ENCODE data around the gene RALA.

RALA gene

GRCh38 chr7:39623047-39623731, at the start of gene RALA:
TSS of gene RALA (plus strand) at chr7:39623572. CDS start at chr7:39686668, 63,096 bp downstream.
- DNase-seq (ENCODE audit: low read depth in 3 of 3, low spot score in 1 of 3) = peak; percentile 66 to 85 (median 75)

GRCh38 chr7:39574673-39575349, 48.6 kb upstream of the RALA start:
- no peak for DNase-seq (ENCODE audit: low read depth in 3 of 3, low spot score in 1 of 3)

DNA sequence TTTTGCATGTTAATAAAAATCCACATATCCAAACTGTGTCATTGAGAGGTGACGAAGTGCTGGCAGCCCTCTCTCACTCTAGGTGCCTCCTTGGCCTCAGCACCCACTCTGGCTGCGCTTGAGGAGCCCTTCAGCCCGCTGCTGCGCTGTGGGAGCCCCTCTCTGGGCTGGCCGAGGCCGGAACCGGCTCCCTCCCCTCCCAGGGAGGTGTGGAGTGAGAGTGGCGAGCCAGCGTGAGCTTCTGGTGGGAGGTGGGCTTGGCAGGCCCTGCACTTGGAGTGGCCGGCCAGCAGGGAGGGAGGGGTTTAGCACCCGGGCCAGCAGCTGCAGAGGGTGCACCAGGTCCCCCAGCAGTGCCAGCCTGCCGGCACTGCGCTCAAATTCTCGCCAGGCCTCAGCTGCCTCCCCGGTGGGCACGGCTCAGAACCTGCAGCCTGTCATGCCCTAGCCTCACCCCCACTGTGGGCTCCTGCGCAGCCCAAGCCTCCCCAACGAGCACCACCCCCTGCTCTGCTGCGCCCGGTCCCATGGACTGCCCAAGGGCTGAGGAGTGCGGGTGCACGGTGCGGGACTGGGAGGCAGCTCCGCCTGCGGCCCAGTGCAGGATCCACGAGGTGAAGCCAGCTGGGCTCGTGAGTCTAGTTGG, 46.0 kb upstream of the RALA start:
- DNase-seq (ENCODE audit: low read depth in 3 of 3, low spot score in 1 of 3) = no peak

DNA sequence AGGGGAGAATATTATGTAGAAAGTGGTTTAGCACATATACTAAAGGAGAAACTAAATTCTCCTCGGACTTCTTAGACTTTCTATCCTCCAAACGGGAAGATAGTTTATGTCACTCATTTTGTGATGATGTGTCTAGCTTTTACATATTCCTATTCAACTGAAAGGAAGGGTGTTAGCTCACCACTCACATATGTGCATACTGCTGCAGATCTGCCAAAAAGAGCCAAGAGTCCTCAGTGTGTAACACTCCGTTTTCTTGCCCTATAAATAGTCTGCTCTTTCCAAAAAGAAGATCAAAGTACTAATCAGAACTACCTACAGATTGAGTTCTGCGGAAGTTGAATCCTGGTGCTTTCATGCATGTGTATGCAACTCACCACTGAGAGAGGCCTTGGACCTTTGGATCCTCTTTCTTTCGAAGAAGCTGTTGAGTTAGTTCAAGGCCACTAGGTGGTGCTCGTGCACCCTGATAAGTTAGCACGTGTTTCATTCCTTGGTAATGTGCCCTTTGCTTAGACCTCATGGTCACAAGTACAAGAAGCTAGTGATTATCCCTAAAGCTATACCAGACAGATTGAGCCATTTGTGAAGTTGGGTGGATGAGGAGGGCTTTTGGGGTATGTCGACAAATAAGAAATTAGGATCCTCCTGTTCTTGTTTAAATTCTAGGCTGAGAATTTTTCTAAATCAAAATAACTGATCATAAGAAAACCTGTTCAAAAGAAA, 43.1 kb upstream of the RALA start:
- DNase-seq (ENCODE audit: low read depth in 3 of 3, low spot score in 1 of 3) = peak; percentile 46 to 64 (median 56)

DNA sequence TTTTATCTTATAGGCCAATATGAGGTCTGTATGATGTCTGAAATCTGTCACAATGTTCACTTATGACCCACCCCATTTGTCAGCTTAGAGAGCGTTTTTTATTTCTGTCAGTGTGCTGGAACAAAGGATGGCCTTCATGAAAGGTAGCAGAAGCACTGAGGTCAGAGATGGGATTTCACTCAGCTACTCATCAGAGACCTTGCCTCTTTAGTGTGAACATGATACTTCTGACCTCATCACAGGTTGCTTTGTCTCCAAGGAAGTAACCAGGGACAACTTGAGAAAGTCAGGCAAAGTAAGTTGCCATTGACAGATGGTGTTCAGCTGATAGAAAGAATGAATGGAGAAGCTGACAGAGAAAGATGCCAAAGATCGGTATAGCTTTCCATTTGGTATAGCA, 40.8 kb upstream of the RALA start:
- DNase-seq (ENCODE audit: low read depth in 3 of 3, low spot score in 1 of 3) = no peak

GRCh38 chr7:39583539-39583938, 39.8 kb upstream of the RALA start:
- no peak for DNase-seq (ENCODE audit: low read depth in 3 of 3, low spot score in 1 of 3)

DNA sequence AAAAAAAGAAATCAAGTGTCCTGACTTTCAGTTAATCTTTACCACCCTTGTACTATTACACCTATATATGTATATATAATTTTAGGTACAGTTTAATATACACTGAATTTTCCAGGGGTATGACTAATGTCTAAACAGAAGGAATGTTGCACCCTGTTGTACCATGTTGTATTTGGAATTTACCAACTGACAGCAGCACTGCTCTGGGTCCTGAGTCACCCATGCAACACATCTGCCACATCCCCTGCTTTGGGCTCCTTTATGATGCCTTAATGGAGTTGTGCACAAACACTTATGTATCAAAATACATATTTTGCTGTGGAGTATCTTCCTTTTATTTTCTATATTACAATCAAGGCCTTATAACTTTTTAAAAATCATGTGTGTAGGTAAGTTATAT, 36.0 kb upstream of the RALA start:
- no peak for DNase-seq (ENCODE audit: low read depth in 3 of 3, low spot score in 1 of 3)

- no peak for DNase-seq (ENCODE audit: low read depth in 3 of 3, low spot score in 1 of 3)
Observed at GRCh38 chr7:39588416-39588815, 35.0 kb upstream of the RALA start.

DNA sequence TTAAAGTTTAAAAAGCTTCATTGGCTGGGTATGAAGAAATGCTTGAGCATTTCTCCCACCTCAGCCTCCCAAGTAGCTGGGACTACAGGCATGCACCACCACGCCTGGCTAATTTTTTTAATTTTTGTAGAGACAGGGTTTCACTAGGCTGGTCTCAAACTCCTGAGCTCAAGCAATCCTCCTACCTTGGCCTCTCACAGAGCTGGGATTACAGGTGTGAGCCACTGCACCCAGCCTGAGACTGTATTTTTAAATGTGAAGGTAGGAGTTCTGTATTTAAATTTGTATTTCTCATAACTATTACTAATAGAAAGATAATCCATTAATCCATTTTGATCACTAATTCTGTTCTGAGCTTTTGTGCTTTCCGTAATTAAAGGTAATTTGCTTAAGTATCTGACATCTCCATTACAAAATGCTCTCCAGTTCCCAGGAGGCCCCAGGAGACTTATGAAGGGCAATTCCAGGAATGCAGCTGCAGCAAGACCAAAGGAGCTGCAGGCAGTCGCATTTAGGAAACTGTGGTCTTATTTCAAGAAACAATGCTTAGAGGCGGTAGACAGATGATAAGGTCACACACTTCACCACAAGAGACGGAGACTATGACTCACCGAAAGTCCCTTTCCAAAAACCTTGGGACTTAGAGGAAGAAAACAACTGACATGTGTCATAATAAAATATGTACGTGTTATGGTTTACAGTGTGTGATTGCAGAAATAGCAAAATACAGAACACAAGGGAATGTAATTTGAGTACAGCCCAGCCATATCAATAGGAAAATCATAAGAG, 33.9 kb upstream of the RALA start:
- DNase-seq (ENCODE audit: low read depth in 3 of 3, low spot score in 1 of 3) = peak in 2 of 3 donors; percentile 16 to 42

DNA sequence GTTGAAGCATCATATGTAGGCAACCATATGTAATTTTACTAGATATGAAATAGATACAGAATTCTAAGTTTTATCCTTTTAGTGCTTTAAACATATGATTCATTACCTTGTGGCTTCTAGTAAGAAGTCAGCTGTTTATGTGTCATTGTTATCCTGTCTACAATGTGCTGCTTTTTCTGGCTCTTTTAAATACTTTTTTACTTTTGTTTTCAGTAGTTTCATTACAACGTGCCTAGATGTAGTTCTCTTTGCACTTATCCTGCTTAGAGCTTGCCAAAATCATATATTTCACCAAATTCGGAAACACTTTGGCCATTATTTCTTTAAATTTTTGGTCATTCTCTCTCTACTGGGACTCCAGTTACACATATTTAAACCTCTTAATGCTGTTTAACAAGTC, 30.8 kb upstream of the RALA start:
- no peak for DNase-seq (ENCODE audit: low read depth in 3 of 3, low spot score in 1 of 3)

GRCh38 chr7:39594988-39595620, 28.3 kb upstream of the RALA start:
- DNase-seq (ENCODE audit: low read depth in 3 of 3, low spot score in 1 of 3) = no peak

DNA sequence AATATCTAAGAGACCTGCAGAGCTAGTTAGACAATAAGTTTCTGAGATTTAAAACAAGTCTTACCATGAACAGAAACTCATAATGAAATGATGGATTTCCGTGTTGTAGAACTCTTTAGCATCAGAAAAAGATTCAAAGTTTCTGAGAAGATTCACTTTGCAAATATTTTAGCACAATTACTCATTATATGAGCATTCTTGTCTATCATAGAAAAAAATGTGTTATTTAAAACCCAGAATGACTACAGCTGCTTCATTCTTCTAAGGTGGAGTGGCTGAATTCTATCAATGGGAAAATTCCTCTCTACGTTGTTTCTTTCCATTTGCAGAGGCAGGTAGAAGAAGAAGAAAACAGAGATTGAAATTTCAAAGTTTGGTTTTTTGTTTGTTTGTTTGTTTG, 21.0 kb upstream of the RALA start:
- no peak for DNase-seq (ENCODE audit: low read depth in 3 of 3, low spot score in 1 of 3)

DNA sequence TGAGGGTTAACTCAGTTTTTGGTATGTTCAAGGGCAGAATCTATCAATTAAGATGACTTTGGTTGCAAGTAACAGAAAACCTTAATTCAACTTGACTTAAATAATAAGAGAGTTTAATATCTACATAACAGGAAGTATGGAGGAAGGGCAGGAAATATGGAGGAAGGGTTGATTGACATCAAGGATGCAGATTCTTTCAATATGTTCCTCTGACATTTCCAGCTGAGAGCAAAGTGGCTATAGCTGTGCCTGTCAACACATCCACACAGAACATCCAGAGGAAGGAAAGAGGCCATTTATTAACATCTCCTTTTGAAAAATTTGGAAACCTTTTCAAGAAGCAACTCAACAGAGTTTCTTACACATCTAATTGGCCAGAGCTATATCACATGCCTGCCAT, 19.4 kb upstream of the RALA start:
- DNase-seq (ENCODE audit: low read depth in 3 of 3, low spot score in 1 of 3) = no peak

DNA sequence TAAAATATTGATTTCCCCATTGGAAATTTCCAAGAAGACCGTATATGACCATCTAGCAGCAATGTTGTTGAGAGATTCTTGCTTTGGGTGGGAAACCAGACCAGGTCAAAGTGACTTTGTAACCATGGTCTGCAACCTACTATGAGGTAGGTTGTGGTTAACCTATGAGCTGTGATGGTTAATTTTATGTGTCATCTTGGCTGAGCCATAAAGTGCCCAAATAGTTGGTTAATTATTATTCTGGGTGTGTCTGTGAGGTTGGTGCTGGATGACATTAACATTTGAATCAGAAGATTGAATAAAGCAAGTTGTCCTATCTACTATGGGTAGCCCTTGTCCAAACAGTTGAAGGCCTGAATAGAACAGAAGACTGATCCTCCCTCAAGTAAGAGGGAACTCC, 18.3 kb upstream of the RALA start:
- DNase-seq (ENCODE audit: low read depth in 3 of 3, low spot score in 1 of 3) = no peak

DNA sequence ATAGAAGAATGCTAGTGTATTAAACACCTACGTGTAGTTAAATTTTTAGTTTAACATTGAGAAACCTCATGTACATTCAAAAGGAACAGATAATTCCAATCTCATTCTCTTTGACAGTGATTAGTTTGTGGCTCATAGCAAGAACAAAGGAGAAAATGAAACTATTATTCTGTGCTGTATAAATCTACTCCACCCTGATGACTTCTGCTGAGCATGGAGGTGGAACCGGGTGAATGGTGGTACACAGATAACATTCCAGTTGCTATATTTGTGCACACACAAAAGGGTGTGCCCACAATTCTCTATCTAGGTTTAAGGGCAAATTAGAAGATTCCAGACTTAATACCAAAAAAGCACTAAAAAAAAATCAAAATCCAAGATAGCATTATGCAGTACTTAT, 17.0 kb upstream of the RALA start:
- DNase-seq (ENCODE audit: low read depth in 3 of 3, low spot score in 1 of 3) = no peak

DNA sequence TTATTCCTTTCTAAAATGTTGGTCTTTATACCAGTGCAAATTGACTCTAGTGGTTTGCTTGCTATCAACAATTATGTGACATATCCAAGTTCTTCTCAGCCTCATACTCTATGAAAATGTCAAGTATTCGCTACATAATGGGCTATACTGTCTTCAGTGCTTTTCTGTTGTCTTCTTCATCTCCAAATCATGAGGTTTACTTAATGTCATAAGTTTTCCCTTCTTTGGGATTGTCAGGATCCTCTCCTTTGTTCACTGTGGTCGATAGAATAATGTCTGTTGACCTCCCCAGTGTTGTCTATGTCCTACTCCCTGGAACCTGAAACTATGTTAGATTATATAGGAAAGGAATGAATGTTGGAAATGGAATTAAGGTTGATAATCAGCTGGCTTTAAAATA, 16.4 kb upstream of the RALA start:
- no peak for DNase-seq (ENCODE audit: low read depth in 3 of 3, low spot score in 1 of 3)

DNA sequence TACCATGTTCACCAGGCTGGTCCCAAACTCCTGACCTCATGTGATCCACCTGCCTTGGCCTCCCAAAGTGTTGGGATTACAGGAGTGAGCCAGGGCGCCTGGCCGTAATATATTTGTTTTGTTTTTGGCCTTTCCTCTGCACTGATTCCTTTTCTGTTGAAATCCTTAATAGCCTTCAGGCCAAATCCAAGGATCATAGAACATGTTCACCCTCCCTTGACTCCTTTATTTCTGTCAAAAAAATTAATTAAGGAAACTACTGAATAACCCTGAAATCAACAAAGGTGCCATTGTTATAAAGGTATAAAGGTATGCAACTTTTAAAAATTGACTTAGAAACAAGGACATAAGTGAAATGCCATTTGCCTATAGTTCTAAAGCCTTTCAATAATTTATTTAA, 15.5 kb upstream of the RALA start:
- DNase-seq (ENCODE audit: low read depth in 3 of 3, low spot score in 1 of 3) = no peak

DNA sequence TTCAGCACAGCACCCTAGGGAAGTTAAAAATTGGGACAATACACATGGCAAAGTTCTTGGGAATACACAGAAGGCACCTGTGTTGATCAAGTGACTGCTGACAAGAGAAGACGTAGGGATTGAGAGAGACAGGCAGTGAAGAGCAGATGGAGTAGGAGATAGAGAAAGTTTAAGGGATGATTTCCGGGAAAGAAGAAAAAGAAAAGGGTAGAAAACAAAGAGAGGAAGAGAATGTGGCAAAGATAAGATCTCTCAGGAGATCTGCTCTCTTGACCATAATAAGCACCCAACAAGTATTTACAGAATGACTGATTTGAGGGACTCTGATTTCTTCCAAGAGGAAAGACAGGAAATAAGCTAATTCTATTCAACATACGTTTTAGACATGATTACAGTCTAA, 15.1 kb upstream of the RALA start:
- no peak for DNase-seq (ENCODE audit: low read depth in 3 of 3, low spot score in 1 of 3)

- no peak for DNase-seq (ENCODE audit: low read depth in 3 of 3, low spot score in 1 of 3)
Observed at GRCh38 chr7:39609113-39609934, 14.0 kb upstream of the RALA start.

GRCh38 chr7:39609935-39610263, 13.5 kb upstream of the RALA start:
- DNase-seq (ENCODE audit: low read depth in 3 of 3, low spot score in 1 of 3) = no peak
